Duodenal mucosa (tissue), 2 donors: ENCODE measurements around the gene ACYP2.
"Not testable (repeated sequence)": the region's sequence is repeated elsewhere in the genome, so short reads cannot be mapped to it uniquely, and the experiment has no call there.

Experiments
- H3K27ac ChIP-seq: one replicate; pipeline ENCODE4 v1.7.0; 2013; ENCODE audit warnings: low read depth, low read length
- H3K27me3 ChIP-seq, 2 donors: one replicate each; pipeline ENCODE4 v1.7.0; 2013; ENCODE audit warnings: low read length in 2 of 2, control low read depth in 1 of 2; ENCODE audit not compliant: insufficient read depth in 2 of 2, control insufficient read depth in 1 of 2
- H3K36me3 ChIP-seq, 2 donors: one replicate each; pipeline ENCODE4 v1.7.0; 2013; ENCODE audit warnings: low read length in 2 of 2, control low read depth in 1 of 2; ENCODE audit not compliant: insufficient read depth in 2 of 2, control insufficient read depth in 1 of 2
- H3K4me1 ChIP-seq, 2 donors: one replicate each; pipeline ENCODE4 v1.7.0; 2013; ENCODE audit warnings: low read length in 2 of 2, control low read depth in 1 of 2; ENCODE audit not compliant: insufficient read depth in 2 of 2, control insufficient read depth in 1 of 2
- H3K4me3 ChIP-seq, 2 donors: one replicate each; pipeline ENCODE4 v1.7.0; 2013; ENCODE audit warnings: low read length in 2 of 2, low read depth in 1 of 2
- H3K9ac ChIP-seq, 2 donors: one replicate each; pipeline ENCODE4 v1.7.0; 2013; ENCODE audit warnings: low read length in 2 of 2, low read depth in 1 of 2
- H3K9me3 ChIP-seq, 2 donors: one replicate each; pipeline ENCODE4 v1.7.0; 2013; ENCODE audit warnings: low read length in 2 of 2, control low read depth in 1 of 2; ENCODE audit not compliant: control insufficient read depth in 1 of 2

Gene ACYP2

GRCh38 chr2:54308782-54309181 is 193.4 kb downstream of the ACYP2 start:
- no peaks in the 10 kb centered on the region for H3K4me1 ChIP-seq
- H3K9ac ChIP-seq = no peak overlapping the region
- H3K9me3 ChIP-seq = no peaks in the 10 kb centered on the region
- H3K36me3 ChIP-seq = no peaks in the 10 kb centered on the region
- no peaks in the 10 kb centered on the region for H3K27me3 ChIP-seq
- no peak overlapping the region for H3K4me3 ChIP-seq
- H3K27ac ChIP-seq = no peak overlapping the region

DNA sequence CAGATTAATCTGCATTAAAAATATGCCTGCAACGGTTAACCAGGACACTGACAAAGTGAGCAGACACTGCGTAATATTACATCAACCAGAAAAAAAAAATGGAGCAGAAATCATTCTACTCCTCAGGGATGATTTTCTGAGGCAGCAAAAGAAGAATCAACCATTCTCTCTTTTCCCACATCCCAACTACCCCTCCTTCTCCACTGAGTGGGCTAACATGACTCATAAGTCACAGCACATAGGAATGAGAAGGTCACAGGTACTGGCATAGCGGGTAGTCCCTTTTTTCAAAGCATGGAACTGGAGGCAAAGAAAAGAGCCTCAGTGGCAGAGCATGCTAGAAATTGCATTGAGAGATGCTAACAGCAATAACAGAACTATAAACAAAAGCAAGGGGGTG is 194.9 kb downstream of the ACYP2 start:
- no peak overlapping the region for H3K9ac ChIP-seq
- no peaks in the 10 kb centered on the region for H3K4me1 ChIP-seq
- H3K27me3 ChIP-seq = no peaks in the 10 kb centered on the region
- no peak overlapping the region for H3K4me3 ChIP-seq
- H3K9me3 ChIP-seq = no peaks in the 10 kb centered on the region
- H3K36me3 ChIP-seq = no peaks in the 10 kb centered on the region
- no peak overlapping the region for H3K27ac ChIP-seq

DNA sequence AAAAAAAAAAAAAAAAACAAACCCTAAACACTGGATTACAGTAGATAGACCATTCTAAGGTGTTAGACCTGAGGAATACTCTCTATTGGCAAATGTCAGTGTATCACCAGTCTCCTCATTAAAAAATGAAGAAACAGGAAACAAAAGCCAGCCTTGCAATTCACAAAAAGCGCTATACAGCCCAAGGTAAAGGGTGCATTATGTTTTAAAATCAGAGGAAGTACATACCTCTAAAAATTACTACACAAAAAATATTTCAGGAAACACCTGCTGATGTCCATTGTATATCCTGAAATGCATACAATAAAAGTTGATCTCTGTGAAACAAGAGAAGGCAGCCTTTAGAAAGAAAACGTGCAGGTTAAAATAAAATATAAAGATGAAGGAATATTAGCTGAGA is 195.5 kb downstream of the ACYP2 start:
- no peaks in the 10 kb centered on the region for H3K27me3 ChIP-seq
- H3K36me3 ChIP-seq = no peaks in the 10 kb centered on the region
- no peaks in the 10 kb centered on the region for H3K9me3 ChIP-seq
- H3K4me1 ChIP-seq = no peaks in the 10 kb centered on the region
- no peak overlapping the region for H3K4me3 ChIP-seq
- no peak overlapping the region for H3K27ac ChIP-seq
- no peak overlapping the region for H3K9ac ChIP-seq

DNA sequence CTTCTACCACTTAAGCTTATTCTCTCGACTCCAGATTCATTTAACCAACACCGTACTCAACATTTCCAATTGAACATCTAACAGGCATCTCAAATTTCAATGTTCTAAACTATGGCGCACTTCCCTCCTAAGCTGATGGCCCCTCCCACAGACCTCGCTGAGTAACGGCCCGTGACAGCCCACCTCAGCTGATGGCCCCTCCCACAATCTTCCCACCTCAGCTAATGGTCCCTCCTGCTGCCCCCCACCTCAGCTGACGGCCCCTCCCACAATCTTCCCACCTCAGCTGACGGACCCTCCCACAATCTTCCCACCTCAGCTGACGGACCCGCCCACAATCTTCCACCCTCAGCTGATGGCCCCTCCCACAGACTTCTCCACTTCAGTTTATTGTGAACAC is 197.7 kb downstream of the ACYP2 start:
- H3K9me3 ChIP-seq = no peaks in the 10 kb centered on the region

DNA sequence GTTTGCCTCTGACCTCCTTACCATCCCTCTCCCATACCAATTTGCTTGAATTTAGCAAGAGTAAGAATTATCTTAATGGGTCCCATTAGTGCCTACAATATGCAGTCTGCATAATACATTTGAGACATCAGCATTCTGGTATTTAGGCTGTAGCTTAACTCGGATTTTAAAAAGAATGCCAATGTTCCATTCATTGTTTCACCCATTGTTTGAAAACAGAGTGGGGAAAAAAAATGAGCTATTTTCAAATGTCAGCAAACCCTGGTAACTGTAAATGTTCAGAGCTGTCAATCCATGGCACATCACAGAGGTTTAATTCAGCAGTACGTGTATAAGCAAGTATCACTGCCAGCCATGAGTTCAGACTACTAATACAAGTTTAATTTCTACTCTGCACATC is 202.6 kb downstream of the ACYP2 start:
- no peaks in the 10 kb centered on the region for H3K27me3 ChIP-seq
- H3K9ac ChIP-seq = no peak overlapping the region
- H3K36me3 ChIP-seq = no peaks in the 10 kb centered on the region
- no peak overlapping the region for H3K27ac ChIP-seq
- H3K4me3 ChIP-seq = no peak overlapping the region
- H3K9me3 ChIP-seq = no peaks in the 10 kb centered on the region
- H3K4me1 ChIP-seq = no peaks in the 10 kb centered on the region

More for the DNA sequence above, 197.7 kb downstream of the ACYP2 start:
- Histone ChIP-seq H3K9ac (no peak overlapping the region), H3K36me3 (no peaks in the 10 kb centered on the region), H3K4me1 (no peaks in the 10 kb centered on the region), H3K4me3 (no peak overlapping the region), H3K27ac (no peak overlapping the region), H3K27me3 (no peaks in the 10 kb centered on the region)

GRCh38 chr2:54318821-54319220 is 203.4 kb downstream of the ACYP2 start:
- H3K4me3 ChIP-seq = no peak overlapping the region
- H3K27ac ChIP-seq = no peak overlapping the region
- no peaks in the 10 kb centered on the region for H3K36me3 ChIP-seq
- no peak overlapping the region for H3K9ac ChIP-seq
- no peaks in the 10 kb centered on the region for H3K27me3 ChIP-seq
- H3K9me3 ChIP-seq = no peaks in the 10 kb centered on the region
- no peaks in the 10 kb centered on the region for H3K4me1 ChIP-seq

DNA sequence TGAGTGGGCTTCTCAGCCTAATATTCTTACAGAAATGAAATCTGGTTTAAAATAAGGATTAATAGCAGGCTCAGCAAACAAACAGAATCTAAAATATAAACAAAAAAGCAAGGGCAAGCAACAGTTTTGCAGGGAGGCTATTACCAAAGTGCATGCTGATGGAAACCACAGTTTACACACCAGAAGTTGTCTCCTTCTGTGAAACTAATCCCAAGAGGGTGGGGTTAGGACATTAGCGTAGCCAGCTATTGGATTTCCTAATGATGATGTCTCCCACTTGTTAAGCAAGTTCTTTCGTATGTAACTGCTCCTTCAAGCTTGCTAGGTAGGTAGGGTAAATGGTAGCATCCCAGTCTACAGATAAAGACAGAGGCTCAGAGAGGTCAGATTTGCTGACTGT is 205.6 kb downstream of the ACYP2 start:
- Histone ChIP-seq H3K9ac (no peak overlapping the region), H3K27me3 (no peaks in the 10 kb centered on the region), H3K27ac (no peak overlapping the region)

GRCh38 chr2:54324517-54324916 is 209.1 kb downstream of the ACYP2 start:
- not testable (repeated sequence) for H3K27ac ChIP-seq, H3K36me3 ChIP-seq, H3K9me3 ChIP-seq, H3K4me1 ChIP-seq, H3K4me3 ChIP-seq, H3K9ac ChIP-seq, H3K27me3 ChIP-seq

More for the DNA sequence above, 205.6 kb downstream of the ACYP2 start:
- peaks cover 0 to 6% of the 10 kb centered on the region in 2 donors for H3K9me3 ChIP-seq
- no peak overlapping the region for H3K4me3 ChIP-seq
- H3K36me3 ChIP-seq = no peaks in the 10 kb centered on the region
- H3K4me1 ChIP-seq = no peaks in the 10 kb centered on the region

- no peak overlapping the region for H3K27ac ChIP-seq
- H3K9me3 ChIP-seq = peaks cover 0 to 6% of the 10 kb centered on the region in 2 donors
- peaks cover 4 to 5% of the 10 kb centered on the region in 2 donors for H3K4me1 ChIP-seq
- H3K36me3 ChIP-seq = no peaks in the 10 kb centered on the region
- no peak overlapping the region for H3K9ac ChIP-seq
- no peaks in the 10 kb centered on the region for H3K27me3 ChIP-seq
- no peak overlapping the region for H3K4me3 ChIP-seq
These were observed 209.7 kb downstream of the ACYP2 start for GRCh38 chr2:54325148-54325547.

DNA sequence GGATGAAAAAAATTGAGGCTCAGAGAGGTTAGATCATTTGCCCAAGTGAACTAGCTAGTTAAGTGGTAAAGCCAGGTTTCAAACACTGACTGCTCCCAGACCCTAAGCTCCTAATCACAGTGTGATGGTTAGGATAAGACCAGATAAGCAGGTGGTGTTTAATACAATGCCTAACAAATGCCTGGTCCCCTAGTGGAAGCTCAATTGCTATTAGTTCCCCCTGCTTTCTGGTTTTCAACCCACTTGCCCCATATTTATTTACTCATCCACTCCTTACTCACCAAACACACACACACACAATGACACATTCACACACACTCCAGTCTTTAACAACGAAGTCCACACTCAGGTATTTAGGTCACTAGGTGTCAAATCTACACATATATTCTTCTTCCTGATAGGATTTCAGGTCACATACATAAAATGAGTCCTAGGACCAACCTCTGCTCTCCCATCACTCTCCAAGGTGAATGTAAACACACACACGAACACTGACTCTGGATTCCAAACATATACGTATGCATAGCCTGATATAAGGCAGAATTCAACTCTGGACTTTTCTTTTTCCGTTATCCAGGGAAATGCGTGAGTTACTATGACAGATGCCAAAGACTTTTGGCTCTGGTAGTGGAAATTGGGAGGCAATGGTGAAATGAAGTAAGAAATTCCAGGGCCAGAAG is 214.2 kb downstream of the ACYP2 start:
- H3K9ac ChIP-seq = peak overlapping the region; percentile 60 to 84
- peaks cover 11 to 18% of the 10 kb centered on the region in 2 donors for H3K4me1 ChIP-seq
- no peaks in the 10 kb centered on the region for H3K36me3 ChIP-seq
- H3K9me3 ChIP-seq = peaks cover 0 to 6% of the 10 kb centered on the region in 2 donors
- H3K27ac ChIP-seq = peak overlapping the region; percentile 71
- no peaks in the 10 kb centered on the region for H3K27me3 ChIP-seq
- H3K4me3 ChIP-seq = peak overlapping the region; percentile 71 to 85
